NCI-H82 treated with DMSO at 0.1 percent for 48 hours (cell line): ENCODE measurements around the gene XCL1.
"Not testable (repeated sequence)": the region's sequence is repeated elsewhere in the genome, so short reads cannot be mapped to it uniquely, and the experiment has no call there.

Experiments
- DNase-seq: peaks from one replicate; lab custom pipeline; 2025; ENCODE audit not compliant: unreplicated experiment; lab: John Stamatoyannopoulos, UW

Gene XCL1

DNA sequence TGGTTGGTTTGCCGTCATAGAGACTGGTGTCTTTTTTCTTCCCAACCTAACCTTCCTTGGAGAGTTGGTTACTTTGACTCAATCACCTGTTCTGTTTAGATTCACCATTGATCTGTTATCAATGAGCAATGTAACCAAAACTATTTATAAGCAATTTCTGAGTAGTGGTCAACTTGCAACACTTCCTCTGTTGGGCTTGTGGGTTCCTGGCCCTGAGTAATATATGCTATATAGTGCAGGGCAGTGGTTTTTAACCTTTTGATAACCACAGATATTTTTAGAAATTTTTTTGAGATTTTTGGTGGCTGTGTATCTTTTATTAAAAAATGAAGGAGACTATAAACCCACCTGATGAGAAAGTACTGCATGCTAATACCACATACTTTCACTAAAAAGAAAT is 9.4 kb upstream of the XCL1 start:
- no peak for DNase-seq

DNA sequence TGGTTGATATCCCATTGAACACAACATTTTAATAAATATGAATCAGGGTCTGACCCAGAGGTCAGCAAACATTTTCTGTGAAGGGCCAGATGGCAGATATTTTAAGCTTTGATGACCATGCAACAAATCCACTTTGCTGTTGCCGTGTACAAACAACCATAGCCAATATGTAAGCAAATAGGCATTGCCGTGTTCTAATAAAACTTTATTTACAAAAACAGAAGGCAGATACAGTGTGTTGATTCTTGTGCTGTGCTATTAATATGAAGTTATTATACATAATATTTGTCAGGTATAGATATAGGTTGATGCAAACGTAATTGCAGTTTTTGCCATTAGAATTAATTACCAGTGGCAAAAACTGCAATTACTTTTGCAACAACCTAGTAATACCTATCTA is 8.8 kb upstream of the XCL1 start:
- DNase-seq: no peak

DNA sequence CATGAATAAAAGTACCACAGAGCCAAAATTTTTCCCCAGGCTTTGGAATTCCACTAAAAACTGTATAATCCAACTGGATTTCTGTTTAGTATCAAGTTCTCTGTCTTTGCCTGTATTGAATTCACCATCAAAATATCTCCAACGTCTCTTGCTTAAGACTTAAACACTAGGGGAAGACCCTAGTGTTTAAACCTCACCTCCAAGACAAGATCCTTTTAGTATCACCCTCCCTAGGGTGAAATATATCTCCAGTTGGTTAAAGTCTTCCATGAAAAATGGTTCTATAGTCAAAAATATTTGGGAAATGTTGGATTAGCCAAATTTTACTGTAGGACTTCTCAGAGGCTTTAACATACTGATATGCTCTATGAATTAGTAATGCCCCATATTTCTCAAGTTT is 8.1 kb upstream of the XCL1 start:
- no peak for DNase-seq

DNA sequence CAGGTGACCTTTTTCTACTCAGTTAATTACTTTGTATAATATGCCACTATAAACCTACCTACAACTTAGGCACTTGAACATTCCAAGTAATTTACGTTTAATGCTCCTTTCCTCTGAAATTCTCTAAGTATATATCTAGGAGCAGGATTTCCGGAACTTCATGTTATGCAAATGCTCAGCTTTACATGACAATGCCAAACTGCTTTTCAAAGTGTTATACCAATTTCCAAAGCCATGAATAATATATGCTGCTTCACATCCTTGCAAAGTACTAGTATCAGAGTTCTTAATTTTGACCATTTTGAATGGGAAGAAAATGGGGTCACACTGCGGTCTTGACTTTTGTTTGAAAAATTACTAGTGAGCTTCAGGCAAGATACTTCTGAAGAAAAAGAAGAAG is 5.8 kb upstream of the XCL1 start:
- DNase-seq: no peak

DNA sequence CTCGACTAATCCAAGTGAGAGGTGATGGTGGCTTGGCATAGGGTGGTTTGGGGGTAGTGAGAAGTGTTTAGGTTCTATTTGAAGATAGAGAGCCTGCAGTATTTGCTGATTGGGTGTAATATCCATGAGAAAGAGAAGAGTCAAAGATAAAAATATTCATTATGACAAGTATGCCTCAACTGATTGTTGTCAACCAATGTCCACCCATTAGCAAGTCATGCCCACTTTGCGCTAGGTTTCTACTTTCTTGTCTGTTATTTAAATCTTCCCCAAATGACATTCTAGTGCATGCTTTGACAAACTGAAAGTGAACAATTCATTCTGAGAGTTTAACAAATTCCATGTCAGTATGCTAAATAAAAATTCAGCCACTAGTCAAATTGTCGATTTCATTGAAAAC is 3.8 kb upstream of the XCL1 start:
- no peak for DNase-seq

DNA sequence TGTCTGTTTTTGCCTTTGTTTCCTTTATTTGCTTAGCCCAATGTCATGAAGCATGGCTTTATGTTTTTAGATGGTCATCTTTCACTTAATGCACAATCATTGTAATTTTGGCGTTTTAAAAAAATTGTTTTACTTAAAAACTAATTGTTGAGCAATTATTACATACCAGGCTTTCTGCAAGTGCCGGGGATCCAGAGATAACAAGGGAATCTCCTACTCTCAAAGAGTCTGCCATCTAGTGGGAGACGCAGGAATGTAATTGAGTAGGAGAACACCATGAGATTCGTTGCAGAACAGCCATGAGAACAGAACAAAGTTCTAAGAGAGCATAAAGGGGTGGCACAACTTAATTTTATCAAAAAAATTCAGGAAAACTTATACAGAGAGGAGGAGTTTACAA is 2.2 kb upstream of the XCL1 start:
- not testable (repeated sequence) for DNase-seq

DNA sequence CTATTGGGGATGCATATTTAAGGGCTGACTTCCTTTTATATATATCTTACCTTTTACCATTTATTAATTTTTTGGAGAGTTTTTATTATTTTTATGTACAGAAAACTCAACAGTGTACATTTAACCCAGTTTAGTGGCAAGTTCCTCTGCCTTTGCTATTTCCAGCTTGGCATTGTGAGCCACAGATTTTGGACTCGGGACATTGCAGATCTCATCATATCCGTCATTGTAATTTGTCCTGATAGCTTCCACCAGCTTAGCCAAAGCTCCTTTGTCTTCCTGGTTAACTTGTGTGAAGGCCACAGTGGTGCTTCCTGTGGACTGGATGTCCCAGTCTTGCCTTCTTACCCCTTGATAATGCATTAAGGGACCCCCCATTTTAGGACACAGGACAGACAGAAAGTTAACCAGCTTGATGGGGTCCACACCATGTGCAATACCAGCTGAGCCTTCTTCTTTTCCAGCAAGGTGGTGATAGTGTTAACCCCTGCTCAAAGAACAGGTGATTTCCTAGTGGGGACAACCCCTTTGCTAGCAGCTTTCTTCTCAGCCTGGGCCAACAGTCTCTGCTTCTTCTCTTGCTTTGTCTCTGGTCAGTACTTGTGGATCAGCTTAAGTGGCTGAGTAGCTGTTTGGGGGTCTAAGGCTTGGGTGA is 2.3 kb downstream of the XCL1 start:
- DNase-seq: not testable (repeated sequence)

DNA sequence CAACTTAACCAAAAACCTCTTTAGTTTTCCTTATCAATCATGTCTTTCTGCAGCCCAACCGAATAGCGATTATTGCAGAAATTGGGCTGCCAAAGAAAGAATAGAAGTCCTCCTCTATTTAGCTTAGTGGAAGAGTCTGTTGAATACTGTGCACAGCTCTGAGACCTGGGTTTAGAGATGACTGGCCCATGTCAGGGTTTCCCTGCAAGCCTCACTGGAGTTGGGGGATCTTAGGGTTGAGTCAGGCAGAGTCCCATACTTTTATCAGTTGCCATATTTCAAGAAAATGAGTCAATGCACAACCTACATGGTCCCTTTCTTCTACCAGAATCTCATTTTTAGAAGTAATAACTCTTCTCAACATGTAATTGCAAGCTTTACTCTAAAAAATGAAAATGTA is 3.9 kb downstream of the XCL1 start:
- not testable (repeated sequence) for DNase-seq

DNA sequence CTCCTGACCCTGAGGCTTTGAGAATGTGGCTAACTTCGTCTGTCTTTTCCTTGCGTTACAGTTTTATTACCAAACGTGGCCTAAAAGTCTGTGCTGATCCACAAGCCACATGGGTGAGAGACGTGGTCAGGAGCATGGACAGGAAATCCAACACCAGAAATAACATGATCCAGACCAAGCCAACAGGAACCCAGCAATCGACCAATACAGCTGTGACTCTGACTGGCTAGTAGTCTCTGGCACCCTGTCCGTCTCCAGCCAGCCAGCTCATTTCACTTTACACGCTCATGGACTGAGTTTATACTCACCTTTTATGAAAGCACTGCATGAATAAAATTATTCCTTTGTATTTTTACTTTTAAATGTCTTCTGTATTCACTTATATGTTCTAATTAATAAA is 4.6 kb downstream of the XCL1 start:
- not testable (repeated sequence) for DNase-seq

DNA sequence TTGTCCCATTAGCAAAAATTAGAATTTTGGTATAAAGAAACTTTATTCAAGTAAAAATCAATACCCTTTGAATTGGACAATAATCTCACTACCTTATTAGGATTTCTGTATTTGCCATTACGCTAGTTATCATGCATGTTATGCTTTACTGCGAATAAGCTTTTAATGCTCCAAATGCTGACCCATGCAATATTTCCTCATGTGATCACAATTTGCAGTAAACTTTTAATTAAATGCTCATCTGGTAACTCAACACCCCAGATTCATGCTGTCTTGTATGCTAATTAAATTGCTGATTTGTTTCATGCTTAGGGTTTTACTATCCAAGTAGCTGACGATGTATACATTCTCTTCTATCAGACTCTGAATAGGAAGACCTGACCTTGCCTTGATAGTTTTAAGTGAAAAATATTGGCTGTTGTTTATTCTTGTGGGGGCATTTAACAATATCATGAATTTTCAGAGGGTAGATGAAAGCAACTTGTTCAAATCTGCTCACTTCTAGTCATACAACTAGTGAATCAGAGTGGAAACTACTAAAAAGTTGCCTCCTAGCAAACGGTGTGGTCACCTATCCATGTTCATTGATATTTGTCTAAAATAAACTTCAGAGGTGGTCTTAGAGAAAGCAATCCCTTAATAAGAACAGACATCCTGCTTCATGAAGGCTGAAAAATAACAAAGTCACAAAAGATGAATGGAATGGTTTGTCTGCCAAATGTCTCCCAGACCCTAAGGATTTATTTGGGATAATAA is 5.6 kb downstream of the XCL1 start:
- DNase-seq: no peak

DNA sequence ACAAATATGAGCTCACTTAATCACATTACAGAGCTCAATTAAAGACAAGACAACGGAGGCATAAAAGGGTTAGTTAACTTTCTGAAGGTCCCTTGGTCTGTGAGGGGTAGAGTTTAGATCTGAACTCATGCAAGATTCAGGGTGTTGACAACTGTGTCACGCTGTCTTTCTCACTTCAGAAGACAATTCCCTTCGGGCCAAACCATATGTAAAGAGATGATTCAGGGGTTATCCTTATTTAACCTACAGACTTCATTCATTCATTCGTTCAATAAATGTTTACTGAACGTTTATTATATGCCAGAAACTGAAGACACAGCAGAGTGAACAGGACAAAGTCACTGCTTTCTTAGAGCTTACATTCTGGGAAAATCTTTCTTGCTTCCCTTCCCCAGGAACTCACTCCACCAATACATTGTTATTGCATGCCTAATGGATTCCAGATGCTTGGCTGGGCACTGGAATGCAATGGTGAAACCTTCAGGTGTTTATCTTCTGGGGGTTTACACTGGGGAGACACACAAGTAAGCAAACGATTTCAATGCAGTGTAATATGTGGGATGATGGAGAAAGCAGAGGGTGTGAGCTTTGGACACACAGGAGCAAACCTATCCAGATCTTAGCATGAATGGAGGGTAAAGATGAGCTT is 6.4 kb downstream of the XCL1 start:
- DNase-seq: no peak

DNA sequence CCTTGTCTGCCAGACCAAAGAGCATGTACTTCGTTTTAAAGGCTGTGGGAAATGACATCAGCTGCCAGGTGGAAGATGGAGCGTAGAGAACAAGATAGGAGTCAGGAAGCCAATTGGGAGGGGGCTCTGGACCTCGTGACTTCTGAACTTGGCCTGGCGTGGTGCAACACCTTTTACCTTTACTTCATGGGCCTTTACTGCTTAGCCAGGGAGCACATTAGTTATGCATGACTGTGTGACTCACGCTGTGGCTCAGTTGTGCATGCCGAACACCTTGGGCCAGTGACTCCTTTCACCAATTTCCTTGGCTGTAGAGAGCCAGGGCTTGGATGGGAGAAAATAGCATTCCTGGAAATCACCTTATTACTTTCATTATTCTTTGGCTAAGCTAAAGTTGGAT is 7.2 kb downstream of the XCL1 start:
- no peak for DNase-seq

DNA sequence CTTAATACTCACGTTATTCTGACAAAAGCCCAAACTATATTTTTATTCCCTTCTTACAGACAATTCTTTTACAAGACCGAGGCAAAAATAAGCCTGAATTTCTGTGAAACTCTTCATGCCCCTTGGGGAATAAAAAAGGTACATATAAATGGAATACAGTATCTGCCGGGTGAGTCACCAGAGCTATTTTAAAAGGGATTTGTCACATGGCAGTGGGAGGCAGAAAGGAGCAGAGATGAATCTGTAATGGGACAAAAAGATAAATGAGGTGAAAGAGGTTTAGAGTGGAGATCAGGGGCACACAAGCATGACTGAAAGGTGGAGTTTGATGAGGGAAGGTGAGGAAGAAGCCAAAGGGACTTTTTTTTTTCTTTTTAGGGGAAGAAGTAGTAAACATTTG is 8.8 kb downstream of the XCL1 start:
- DNase-seq: no peak

DNA sequence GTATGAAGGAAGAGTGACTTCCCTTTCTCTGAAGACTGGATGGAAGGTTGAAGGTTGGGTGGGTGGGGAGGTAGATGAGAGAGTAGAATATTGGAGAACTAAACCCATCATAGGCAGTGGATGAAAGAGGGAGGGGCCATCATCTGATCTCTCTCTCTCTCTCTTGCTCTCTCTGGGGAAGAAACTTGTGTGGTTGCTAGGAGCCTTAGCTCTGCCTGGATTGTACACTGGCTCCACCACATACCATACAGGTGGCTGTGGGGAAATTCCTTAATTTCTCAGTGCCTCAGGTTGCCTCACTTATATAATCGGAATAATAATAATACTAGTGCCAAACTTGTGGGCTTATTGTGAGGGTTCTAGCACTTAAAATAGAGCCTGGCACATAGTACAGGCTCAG is 9.5 kb downstream of the XCL1 start:
- no peak for DNase-seq

DNA sequence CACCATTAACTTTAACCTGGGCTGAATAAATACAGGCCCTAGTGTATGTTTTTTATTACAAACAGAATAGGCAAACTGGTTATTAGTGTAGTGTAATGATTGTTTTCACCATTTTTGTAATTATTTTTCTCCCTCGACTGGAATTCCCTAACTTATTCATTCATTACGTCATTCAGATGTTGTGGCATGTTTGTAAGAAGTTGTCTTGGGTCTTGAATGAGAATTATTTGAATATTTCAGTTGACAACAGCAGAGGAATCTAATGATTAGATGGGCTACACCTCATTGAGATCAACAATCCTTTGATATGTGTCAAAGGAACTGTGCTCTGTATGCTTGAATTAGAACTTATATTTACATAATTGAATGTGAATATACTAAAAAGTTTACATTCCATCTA is 12.8 kb downstream of the XCL1 start:
- DNase-seq: no peak

DNA sequence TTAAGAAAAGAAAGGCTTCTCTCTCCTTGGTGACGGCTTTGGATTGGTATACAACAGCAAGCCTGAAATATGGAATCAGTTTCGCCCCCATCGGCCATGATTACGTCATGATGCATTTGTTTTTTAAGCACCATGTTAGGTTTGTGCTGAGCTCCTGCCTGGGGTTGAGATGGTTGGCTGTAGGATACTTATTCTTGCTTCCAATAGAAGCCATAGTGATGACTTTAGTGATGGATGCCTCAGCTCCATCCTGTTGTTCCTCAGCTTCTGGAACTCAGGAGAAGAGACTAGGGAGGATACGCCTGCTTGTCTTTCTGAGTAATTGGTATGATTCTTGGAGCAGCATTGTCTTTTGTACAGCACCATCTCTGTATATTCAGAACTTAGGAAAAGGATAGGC is 14.7 kb downstream of the XCL1 start:
- DNase-seq: no peak

DNA sequence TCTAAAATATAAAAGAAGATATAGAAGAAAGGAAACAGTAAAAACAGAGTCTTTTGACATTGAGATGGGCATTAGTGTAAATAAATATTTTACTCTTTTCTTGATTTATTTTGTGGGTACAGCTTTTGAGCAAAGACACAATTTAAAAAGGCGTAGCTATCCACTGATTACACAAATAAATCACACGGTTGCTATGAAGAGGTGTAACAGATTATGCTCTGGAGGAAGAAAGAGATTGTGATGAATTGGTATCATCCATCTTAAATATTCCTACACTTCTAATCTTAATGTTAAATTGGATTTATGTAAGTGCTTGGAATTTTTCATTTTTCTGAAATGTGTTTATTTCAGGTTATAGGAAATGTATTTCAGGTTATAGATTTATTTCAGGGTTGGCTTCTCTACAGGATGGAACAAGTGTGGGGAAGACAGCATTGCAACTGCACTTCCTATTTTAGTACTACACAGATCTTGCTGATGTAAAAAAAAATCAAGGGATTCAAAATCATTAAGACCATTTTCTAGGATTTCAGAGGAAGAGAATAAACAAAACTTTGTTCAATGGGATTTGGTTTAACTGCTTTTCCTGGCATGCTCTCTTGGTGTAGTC is 15.3 kb downstream of the XCL1 start:
- no peak for DNase-seq

DNA sequence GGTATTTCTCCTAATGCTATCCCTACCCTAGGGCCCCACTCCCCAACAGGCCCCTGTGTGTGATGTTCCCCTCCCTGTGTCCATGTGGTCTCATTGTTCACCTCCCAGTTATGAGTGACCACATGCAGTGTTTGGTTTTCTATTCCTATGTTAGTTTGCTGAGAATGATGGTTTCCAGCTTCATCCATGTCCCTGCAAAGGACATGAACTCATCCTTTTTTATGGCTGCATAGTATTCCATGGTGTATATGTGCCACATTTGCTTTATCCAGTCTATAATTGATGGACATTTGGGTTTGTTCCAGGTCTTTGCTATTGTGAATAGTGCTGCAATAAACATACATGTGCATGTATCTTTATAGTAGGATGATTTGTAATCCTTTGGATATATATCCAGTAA is 19.0 kb downstream of the XCL1 start:
- DNase-seq: not testable (repeated sequence)

DNA sequence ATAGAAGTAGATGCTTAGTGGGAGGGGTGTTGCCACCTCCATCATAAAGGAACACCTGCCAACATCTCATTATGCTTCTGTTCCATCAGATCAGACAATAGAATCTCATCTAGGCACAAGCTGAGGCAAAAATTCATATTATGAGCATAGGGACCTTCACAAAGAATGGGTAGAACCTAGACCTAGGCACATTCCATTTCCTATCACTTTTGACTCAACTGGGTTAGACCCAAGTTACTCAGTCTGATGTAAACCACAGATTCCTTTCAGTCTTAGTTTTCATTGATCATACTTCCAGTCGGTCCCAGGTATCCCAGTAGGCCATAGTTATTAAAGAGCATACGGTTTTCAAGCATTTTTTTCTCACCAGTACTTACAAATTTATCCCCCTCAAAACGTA is 21.7 kb downstream of the XCL1 start:
- no peak for DNase-seq

DNA sequence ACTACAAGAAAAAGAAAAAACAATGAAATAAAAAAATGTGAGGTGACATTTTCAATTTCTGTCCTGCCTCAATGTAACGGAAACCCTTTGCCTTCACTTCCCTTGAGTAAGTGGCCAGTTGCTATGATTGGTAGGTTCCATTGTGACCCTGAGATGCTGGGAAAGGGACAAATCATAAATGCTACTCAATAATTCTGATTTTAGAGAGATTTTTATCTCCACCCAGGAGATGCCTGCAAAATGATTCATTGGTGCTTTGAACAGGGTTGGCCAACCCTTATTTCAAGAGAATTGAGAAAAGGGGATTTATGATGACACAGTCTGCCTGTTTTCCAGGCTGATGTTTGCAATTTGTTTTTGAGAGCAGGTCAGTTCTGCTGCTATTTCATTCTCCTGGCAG is 22.5 kb downstream of the XCL1 start:
- DNase-seq: no peak

DNA sequence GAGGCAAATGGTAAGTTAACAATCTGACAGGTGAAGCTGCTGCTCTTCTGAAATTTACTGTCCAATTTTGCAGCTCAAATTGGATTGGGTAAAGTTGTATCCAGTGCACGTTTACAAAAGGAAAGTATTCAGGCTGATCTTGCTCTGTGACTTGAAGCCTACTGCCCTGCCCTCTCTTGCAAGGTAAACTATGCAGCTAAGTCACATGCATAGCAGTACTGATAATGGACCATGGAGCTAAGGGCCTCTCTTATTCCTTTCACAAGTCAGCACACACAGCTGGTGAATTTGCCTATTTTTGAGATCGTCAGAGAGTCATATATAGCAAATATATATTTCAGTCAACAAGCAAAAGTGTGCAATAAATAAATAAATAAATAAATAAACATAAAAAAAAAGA is 23.2 kb downstream of the XCL1 start:
- DNase-seq: no peak

DNA sequence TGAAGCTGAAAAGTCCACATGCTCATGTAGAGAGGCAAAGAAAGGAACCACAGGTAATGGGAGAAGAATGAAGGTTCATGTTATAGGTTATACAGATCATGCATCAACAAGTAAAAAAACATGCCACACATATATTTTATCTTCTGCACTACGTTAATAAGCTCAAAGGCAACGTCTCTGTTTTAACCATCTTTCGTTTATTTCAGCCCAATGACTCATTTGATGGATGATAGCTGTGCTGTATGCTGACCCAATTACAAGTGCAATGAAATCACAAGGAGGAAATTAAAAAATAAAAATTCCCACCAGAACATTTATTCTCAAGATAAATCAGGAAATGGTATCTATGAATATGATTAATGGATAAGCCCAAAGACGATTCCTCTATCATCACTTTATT is 24.6 kb downstream of the XCL1 start:
- no peak for DNase-seq
